Left renal pelvis (tissue), 4 donors: ENCODE data around the gene RPTOR. TPM values are rescaled to one million over a fixed set of nuclear protein-coding genes. Genes with fewer than 3 reads are reported as not detected.

Source experiments
- DNase-seq, 4 donors: peaks; one replicate each; pipeline ENCODE4 v3.0.0-alpha.2; 2013; ENCODE audit warnings: low read depth in 4 of 4, low spot score in 3 of 4
- polyA plus RNA-seq, 4 donors: library from polyadenylated mRNA; unstranded; fragments of 120-200 nt; gene quantifications; one replicate each; pipeline ENCODE4 v1.2.1, GENCODE V29; 2013; ENCODE audit not compliant: insufficient read length in 4 of 4

Gene RPTOR
- polyA plus RNA-seq, 4 donors = 15.1 to 21.2 (median 16.9) TPM

- DNase-seq = no peak
Observed at GRCh38 chr17:80835816-80836657, 291.4 kb downstream of the RPTOR start.

- DNase-seq = no peak
Observed at GRCh38 chr17:80836658-80836965, 292.0 kb downstream of the RPTOR start.

GRCh38 chr17:80836971-80837481 is 292.4 kb downstream of the RPTOR start:
- no peak for DNase-seq

GRCh38 chr17:80837711-80838110 is 293.1 kb downstream of the RPTOR start:
- DNase-seq = no peak

GRCh38 chr17:80838311-80839025 is 293.8 kb downstream of the RPTOR start:
- DNase-seq = no peak

- DNase-seq = no peak
Observed at GRCh38 chr17:80839026-80839345, 294.3 kb downstream of the RPTOR start.

GRCh38 chr17:80839511-80839941 is 294.9 kb downstream of the RPTOR start:
- no peak for DNase-seq

GRCh38 chr17:80839970-80840369 is 295.3 kb downstream of the RPTOR start:
- no peak for DNase-seq

GRCh38 chr17:80842456-80843013 is 297.9 kb downstream of the RPTOR start:
- no peak for DNase-seq

GRCh38 chr17:80843741-80844156 is 299.1 kb downstream of the RPTOR start:
- DNase-seq = no peak

GRCh38 chr17:80844418-80844990 is 299.9 kb downstream of the RPTOR start:
- no peak for DNase-seq

- no peak for DNase-seq
Observed at GRCh38 chr17:80845069-80845862, 300.6 kb downstream of the RPTOR start.

GRCh38 chr17:80845863-80846671 is 301.4 kb downstream of the RPTOR start:
- no peak for DNase-seq

- DNase-seq = no peak
Observed at GRCh38 chr17:80846932-80847331, 302.3 kb downstream of the RPTOR start.

- DNase-seq = no peak
Observed at GRCh38 chr17:80847496-80848230, 303.0 kb downstream of the RPTOR start.

GRCh38 chr17:80848449-80849102 is 303.9 kb downstream of the RPTOR start:
- DNase-seq = no peak

- DNase-seq = no peak
Observed at GRCh38 chr17:80849119-80849518, 304.5 kb downstream of the RPTOR start.

- no peak for DNase-seq
Observed at GRCh38 chr17:80850109-80850508, 305.5 kb downstream of the RPTOR start.
